ENCODE results near the gene POMT2. TPM values are rescaled to one million over a fixed set of nuclear protein-coding genes. Genes with fewer than 3 reads are reported as not detected.

Gene POMT2
- total RNA-seq, 4 donors from 2014 or later = 19.1 to 36.4 (median 25.7) TPM

GRCh38 chr14:77266336-77266735, 54.3 kb downstream of the POMT2 start:
- H3K4me3 ChIP-seq (replicated peaks in 1 of 3) = no peak overlapping the region
- H3K27ac ChIP-seq = no peak overlapping the region
- intact Hi-C loops (cut with DNase I) = no loop called here
- DNase-seq = no peak
- H3K9me3 ChIP-seq = no peaks in the 10 kb centered on the region
- H3K27me3 ChIP-seq = no peaks in the 10 kb centered on the region
- H3K36me3 ChIP-seq = no peaks in the 10 kb centered on the region
- WGBS, 2 donors = 86 to 90% methylated on average over 2 to 5 of the region's 8 CpGs
- TF ChIP-seq POLR2A (IDR thresholded peaks at IDR 0.05) (no peak), CTCF (IDR thresholded peaks at IDR 0.05) (no peak)
- H3K4me1 ChIP-seq = no peaks in the 10 kb centered on the region

GRCh38 chr14:77265561-77266335, 54.9 kb downstream of the POMT2 start:
- WGBS, 2 donors = 73 to 75% methylated on average over 16 of the region's 16 CpGs
- no peaks in the 10 kb centered on the region for H3K27me3 ChIP-seq

GRCh38 chr14:77265187-77265515, 55.5 kb downstream of the POMT2 start:
- TF ChIP-seq POLR2A (IDR thresholded peaks at IDR 0.05) (no peak), CTCF (IDR thresholded peaks at IDR 0.05) (no peak)
- WGBS, 2 donors = 70 to 73% methylated on average over 1 to 2 of the region's 2 CpGs
- DNase-seq = no peak
- H3K4me3 ChIP-seq (replicated peaks in 1 of 3) = no peak overlapping the region
- no peak overlapping the region for H3K27ac ChIP-seq
- H3K9me3 ChIP-seq = no peaks in the 10 kb centered on the region
- intact Hi-C loops (cut with DNase I) = no loop called here
- no peaks in the 10 kb centered on the region for H3K36me3 ChIP-seq
- H3K27me3 ChIP-seq = no peaks in the 10 kb centered on the region
- H3K4me1 ChIP-seq = no peaks in the 10 kb centered on the region

More at GRCh38 chr14:77265561-77266335, 54.9 kb downstream of the POMT2 start:
- Histone ChIP-seq H3K36me3 (no peaks in the 10 kb centered on the region), H3K9me3 (no peaks in the 10 kb centered on the region), H3K4me3 (replicated peaks in 1 of 3) (no peak overlapping the region), H3K4me1 (no peaks in the 10 kb centered on the region), H3K27ac (no peak overlapping the region)
- intact Hi-C loops (cut with DNase I) = no loop called here
- DNase-seq = no peak
- TF ChIP-seq POLR2A (IDR thresholded peaks at IDR 0.05) (no peak), CTCF (IDR thresholded peaks at IDR 0.05) (no peak)

- intact Hi-C loops (cut with DNase I) = no loop called here
- Histone ChIP-seq H3K36me3 (no peaks in the 10 kb centered on the region), H3K27me3 (no peaks in the 10 kb centered on the region), H3K4me3 (replicated peaks in 1 of 3) (no peak overlapping the region), H3K4me1 (no peaks in the 10 kb centered on the region), H3K27ac (no peak overlapping the region), H3K9me3 (no peaks in the 10 kb centered on the region)
- TF ChIP-seq POLR2A (IDR thresholded peaks at IDR 0.05) (no peak), CTCF (IDR thresholded peaks at IDR 0.05) (no peak)
- WGBS, 2 donors = 85 to 86% methylated on average over 12 to 13 of the region's 16 CpGs
- no peak for DNase-seq
Observed at GRCh38 chr14:77264466-77265186, 56.1 kb downstream of the POMT2 start.

GRCh38 chr14:77260631-77261030, 60.1 kb downstream of the POMT2 start:
- DNase-seq = peak; percentile 45 to 49
- no peak overlapping the region for H3K27ac ChIP-seq
- TF ChIP-seq CTCF (IDR thresholded peaks at IDR 0.05) = no peak
- no peak for TF ChIP-seq POLR2A (IDR thresholded peaks at IDR 0.05)
- H3K9me3 ChIP-seq = no peaks in the 10 kb centered on the region
- H3K27me3 ChIP-seq = no peaks in the 10 kb centered on the region
- intact Hi-C loops (cut with DNase I) = no loop called here
- WGBS, 2 donors = 23 to 41% methylated on average over 2 to 10 of the region's 10 CpGs
- H3K4me1 ChIP-seq = no peaks in the 10 kb centered on the region
- no peak overlapping the region for H3K4me3 ChIP-seq (replicated peaks in 1 of 3)
- H3K36me3 ChIP-seq = no peaks in the 10 kb centered on the region
